Activated naive CD4-positive, alpha-beta T cell treated with anti-CD3 and anti-CD28 coated beads, Interleukin-2, amount 10 ng/mL, durations not matched to agents 7 days and 5 days (primary cell): Measurements from ENCODE around the gene ERCC4.

Experiments used
- CTCF ChIA-PET: fragments of 350-600 bp; sonication (Branson Sonifier 250); formaldehyde crosslinking; loops from one replicate; lab custom pipeline; 2021; ENCODE audit warnings: antibody characterized with exemption; lab: Charles Lee
- DNase-seq: peaks from one replicate; pipeline ENCODE4 v3.0.0-alpha.2; 2020
- H3K27ac Mint-ChIP-seq: one replicate; pipeline ENCODE4 v1.8.0; 2021; ENCODE audit warnings: mild to moderate bottlenecking, moderate library complexity, mixed read lengths
- H3K27me3 Mint-ChIP-seq: one replicate; pipeline ENCODE4 v1.8.0; 2021; ENCODE audit warnings: mild to moderate bottlenecking, mixed read lengths
- H3K36me3 Mint-ChIP-seq: one replicate; pipeline ENCODE4 v1.8.0; 2021; ENCODE audit warnings: mixed read lengths
- H3K4me1 Mint-ChIP-seq: one replicate; pipeline ENCODE4 v1.8.0; 2021; ENCODE audit warnings: mixed read lengths
- H3K4me3 Mint-ChIP-seq: one replicate; pipeline ENCODE4 v1.8.0; 2021; ENCODE audit warnings: mild to moderate bottlenecking, moderate library complexity, mixed read lengths
- H3K9me3 Mint-ChIP-seq: one replicate; pipeline ENCODE4 v1.8.0; 2021; ENCODE audit warnings: mixed read lengths

Gene ERCC4

GRCh38 chr16:13970708-13971422 lies 50.9 kb downstream of the ERCC4 start:
- CTCF ChIA-PET = interaction anchor here (0.7 kb wide), 1 partner anchor 9 kb away, joined by 3 read pairs; no protein-coding TSS in a partner anchor
- H3K4me1 Mint-ChIP-seq = peaks cover 4% of the 10 kb centered on the region
- no peaks in the 10 kb centered on the region for H3K36me3 Mint-ChIP-seq
- H3K27me3 Mint-ChIP-seq = peaks cover 25% of the 10 kb centered on the region
- no peak overlapping the region for H3K27ac Mint-ChIP-seq
- no peaks in the 10 kb centered on the region for H3K9me3 Mint-ChIP-seq
- no peak for DNase-seq
- no peak overlapping the region for H3K4me3 Mint-ChIP-seq

GRCh38 chr16:13973321-13974023 lies 53.5 kb downstream of the ERCC4 start:
- CTCF ChIA-PET = no interaction called here

GRCh38 chr16:13977177-13977576 lies 57.2 kb downstream of the ERCC4 start:
- Mint-ChIP-seq H3K4me1 (no peaks in the 10 kb centered on the region), H3K9me3 (peaks cover 6% of the 10 kb centered on the region), H3K27me3 (peaks cover 5% of the 10 kb centered on the region), H3K27ac (no peak overlapping the region), H3K36me3 (no peaks in the 10 kb centered on the region), H3K4me3 (no peak overlapping the region)
- DNase-seq = no peak
- CTCF ChIA-PET = interaction anchor here (0.6 kb wide), 1 partner anchor 42 kb away, joined by 3 read pairs; no protein-coding TSS in a partner anchor

More at GRCh38 chr16:13973321-13974023, 53.5 kb downstream of the ERCC4 start:
- no peak for DNase-seq
- Mint-ChIP-seq H3K27ac (no peak overlapping the region), H3K9me3 (no peaks in the 10 kb centered on the region), H3K4me3 (no peak overlapping the region), H3K4me1 (peaks cover 4% of the 10 kb centered on the region), H3K36me3 (no peaks in the 10 kb centered on the region), H3K27me3 (peaks cover 14% of the 10 kb centered on the region)

GRCh38 chr16:13982451-13982850 lies 62.5 kb downstream of the ERCC4 start:
- CTCF ChIA-PET = no interaction called here
- H3K27me3 Mint-ChIP-seq = no peaks in the 10 kb centered on the region
- H3K27ac Mint-ChIP-seq = no peak overlapping the region
- no peak for DNase-seq
- H3K36me3 Mint-ChIP-seq = no peaks in the 10 kb centered on the region
- H3K4me1 Mint-ChIP-seq = no peaks in the 10 kb centered on the region
- no peak overlapping the region for H3K4me3 Mint-ChIP-seq
- peaks cover 6% of the 10 kb centered on the region for H3K9me3 Mint-ChIP-seq

GRCh38 chr16:13983625-13984024 lies 63.7 kb downstream of the ERCC4 start:
- H3K4me1 Mint-ChIP-seq = no peaks in the 10 kb centered on the region
- H3K27me3 Mint-ChIP-seq = no peaks in the 10 kb centered on the region
- peaks cover 6% of the 10 kb centered on the region for H3K9me3 Mint-ChIP-seq
- CTCF ChIA-PET = no interaction called here
- H3K4me3 Mint-ChIP-seq = no peak overlapping the region
- H3K27ac Mint-ChIP-seq = no peak overlapping the region
- DNase-seq = no peak
- H3K36me3 Mint-ChIP-seq = no peaks in the 10 kb centered on the region

GRCh38 chr16:13984794-13985193 lies 64.8 kb downstream of the ERCC4 start:
- no peaks in the 10 kb centered on the region for H3K4me1 Mint-ChIP-seq
- H3K36me3 Mint-ChIP-seq = no peaks in the 10 kb centered on the region
- H3K9me3 Mint-ChIP-seq = peaks cover 5% of the 10 kb centered on the region
- CTCF ChIA-PET = no interaction called here
- no peak overlapping the region for H3K27ac Mint-ChIP-seq
- no peak overlapping the region for H3K4me3 Mint-ChIP-seq
- H3K27me3 Mint-ChIP-seq = no peaks in the 10 kb centered on the region
- no peak for DNase-seq

GRCh38 chr16:13988038-13988437 lies 68.1 kb downstream of the ERCC4 start:
- Mint-ChIP-seq H3K9me3 (no peaks in the 10 kb centered on the region), H3K36me3 (no peaks in the 10 kb centered on the region), H3K27me3 (peaks cover 5% of the 10 kb centered on the region), H3K4me3 (no peak overlapping the region), H3K4me1 (no peaks in the 10 kb centered on the region), H3K27ac (no peak overlapping the region)
- CTCF ChIA-PET = no interaction called here
- no peak for DNase-seq

- Mint-ChIP-seq H3K36me3 (no peaks in the 10 kb centered on the region), H3K4me3 (no peak overlapping the region), H3K27me3 (peaks cover 6% of the 10 kb centered on the region), H3K27ac (no peak overlapping the region), H3K4me1 (no peaks in the 10 kb centered on the region), H3K9me3 (no peaks in the 10 kb centered on the region)
- DNase-seq = no peak
- CTCF ChIA-PET = no interaction called here
Measured at GRCh38 chr16:13992322-13992721, 72.4 kb downstream of the ERCC4 start.

- Mint-ChIP-seq H3K27ac (no peak overlapping the region), H3K4me3 (no peak overlapping the region), H3K4me1 (peaks cover 3% of the 10 kb centered on the region), H3K27me3 (peaks cover 6% of the 10 kb centered on the region), H3K36me3 (no peaks in the 10 kb centered on the region), H3K9me3 (no peaks in the 10 kb centered on the region)
- CTCF ChIA-PET = no interaction called here
- no peak for DNase-seq
Measured at GRCh38 chr16:13992976-13993375, 73.0 kb downstream of the ERCC4 start.

GRCh38 chr16:13994239-13995106 lies 74.5 kb downstream of the ERCC4 start:
- CTCF ChIA-PET = no interaction called here
- Mint-ChIP-seq H3K4me3 (no peak overlapping the region), H3K27me3 (peaks cover 6% of the 10 kb centered on the region), H3K4me1 (peaks cover 15% of the 10 kb centered on the region), H3K36me3 (no peaks in the 10 kb centered on the region), H3K9me3 (no peaks in the 10 kb centered on the region), H3K27ac (no peak overlapping the region)
- DNase-seq = no peak

- no peak overlapping the region for H3K27ac Mint-ChIP-seq
Measured at GRCh38 chr16:13995194-13995593, 75.2 kb downstream of the ERCC4 start.

GRCh38 chr16:13996778-13997288 lies 76.9 kb downstream of the ERCC4 start:
- no peak overlapping the region for H3K27ac Mint-ChIP-seq
- CTCF ChIA-PET = no interaction called here
- peaks cover 16% of the 10 kb centered on the region for H3K4me1 Mint-ChIP-seq

More at GRCh38 chr16:13995194-13995593, 75.2 kb downstream of the ERCC4 start:
- Mint-ChIP-seq H3K4me1 (peaks cover 16% of the 10 kb centered on the region), H3K9me3 (no peaks in the 10 kb centered on the region), H3K4me3 (no peak overlapping the region), H3K36me3 (no peaks in the 10 kb centered on the region), H3K27me3 (peaks cover 10% of the 10 kb centered on the region)
- no peak for DNase-seq
- CTCF ChIA-PET = no interaction called here

GRCh38 chr16:13997526-13997925 lies 77.6 kb downstream of the ERCC4 start:
- no peaks in the 10 kb centered on the region for H3K36me3 Mint-ChIP-seq
- DNase-seq = no peak
- CTCF ChIA-PET = interaction anchor here (1.5 kb wide), 1 partner anchor 74 kb away, joined by 3 read pairs; no protein-coding TSS in a partner anchor
- H3K27ac Mint-ChIP-seq = peak overlapping the region; percentile 68
- H3K27me3 Mint-ChIP-seq = peaks cover 24% of the 10 kb centered on the region
- H3K4me1 Mint-ChIP-seq = peaks cover 16% of the 10 kb centered on the region
- H3K9me3 Mint-ChIP-seq = no peaks in the 10 kb centered on the region
- H3K4me3 Mint-ChIP-seq = no peak overlapping the region

More at GRCh38 chr16:13996778-13997288, 76.9 kb downstream of the ERCC4 start:
- H3K9me3 Mint-ChIP-seq = no peaks in the 10 kb centered on the region
- no peak for DNase-seq
- H3K4me3 Mint-ChIP-seq = no peak overlapping the region
- no peaks in the 10 kb centered on the region for H3K36me3 Mint-ChIP-seq
- H3K27me3 Mint-ChIP-seq = peaks cover 22% of the 10 kb centered on the region

- CTCF ChIA-PET = interaction anchor here (1.5 to 1.6 kb wide), 2 partner anchors 74 to 78 kb away, joined by 3 read pairs; partner anchors contain the start of gene ERCC4
- Mint-ChIP-seq H3K9me3 (no peaks in the 10 kb centered on the region), H3K36me3 (no peaks in the 10 kb centered on the region), H3K4me1 (peaks cover 19% of the 10 kb centered on the region), H3K27ac (peak overlapping the region; percentile 68), H3K4me3 (no peak overlapping the region), H3K27me3 (peaks cover 24% of the 10 kb centered on the region)
- DNase-seq = peak; percentile 33
Measured at GRCh38 chr16:13997933-13998332, 78.0 kb downstream of the ERCC4 start.
